ENCODE results near the gene KRTAP10-1. TPM values are rescaled to one million over a fixed set of nuclear protein-coding genes. Genes with fewer than 3 reads are reported as not detected.
"Not testable (repeated sequence)": the region's sequence is repeated elsewhere in the genome, so short reads cannot be mapped to it uniquely, and the experiment has no call there.

The KRTAP10-1 gene
- total RNA-seq, 1 donor from 2014 or later = not detected

- no peak for DNase-seq
Measured at GRCh38 chr21:44514746-44515358, 25.1 kb downstream of the KRTAP10-1 start.

- no peak for DNase-seq
Measured at GRCh38 chr21:44514218-44514520, 25.8 kb downstream of the KRTAP10-1 start.

- no peak for DNase-seq
Measured at GRCh38 chr21:44513389-44514217, 26.4 kb downstream of the KRTAP10-1 start.

- no peak for DNase-seq
Measured at GRCh38 chr21:44512496-44513388, 27.3 kb downstream of the KRTAP10-1 start.

GRCh38 chr21:44511938-44512275 is 28.1 kb downstream of the KRTAP10-1 start:
- DNase-seq = no peak

GRCh38 chr21:44511219-44511937 is 28.6 kb downstream of the KRTAP10-1 start:
- no peak for DNase-seq

- peak; percentile 72 for DNase-seq
Measured at GRCh38 chr21:44510508-44511218, 29.3 kb downstream of the KRTAP10-1 start.

GRCh38 chr21:44510109-44510507 is 29.9 kb downstream of the KRTAP10-1 start:
- DNase-seq = no peak

- DNase-seq = peak; percentile 6
Measured at GRCh38 chr21:44509539-44509938, 30.5 kb downstream of the KRTAP10-1 start.

- DNase-seq = no peak
Measured at GRCh38 chr21:44508711-44509445, 31.1 kb downstream of the KRTAP10-1 start.

GRCh38 chr21:44508426-44508710 is 31.6 kb downstream of the KRTAP10-1 start:
- no peak for DNase-seq

- no peak for DNase-seq
Measured at GRCh38 chr21:44507673-44508425, 32.1 kb downstream of the KRTAP10-1 start.

- no peak for DNase-seq
Measured at GRCh38 chr21:44506279-44507255, 33.4 kb downstream of the KRTAP10-1 start.

- DNase-seq = peak; percentile 13
Measured at GRCh38 chr21:44505673-44506278, 34.2 kb downstream of the KRTAP10-1 start.

- DNase-seq = no peak
Measured at GRCh38 chr21:44503901-44504399, 36.0 kb downstream of the KRTAP10-1 start.

- not testable (repeated sequence) for DNase-seq
Measured at GRCh38 chr21:44503006-44503889, 36.7 kb downstream of the KRTAP10-1 start.

GRCh38 chr21:44502171-44502958 is 37.6 kb downstream of the KRTAP10-1 start:
- DNase-seq = no peak

Data from dermis blood vessel endothelial cell (primary cell).